ENCODE results near the gene STX18. TPM values are rescaled to one million over a fixed set of nuclear protein-coding genes. Genes with fewer than 3 reads are reported as not detected.
"Not testable (repeated sequence)": the region's sequence is repeated elsewhere in the genome, so short reads cannot be mapped to it uniquely, and the experiment has no call there.

Gene STX18
- total and polyA plus RNA-seq, 2 donors (not counting 3 experiments of a cell fraction or from before 2014, with no cell fraction given), result 30.7 to 31.2 TPM

GRCh38 chr4:4554234-4554633 lies 12.4 kb upstream of the STX18 start:
- peaks cover 0 to 2% of the 10 kb centered on the region in 2 experiments for H3K36me3 ChIP-seq (ENCODE audit: control insufficient read depth in 2 of 2, extremely low read depth in 1 of 2, insufficient read depth in 2 of 2, low read length in 2 of 2)
- H3K27me3 ChIP-seq (ENCODE audit: control insufficient read depth in 2 of 2, insufficient read depth in 2 of 2, low read length in 2 of 2), result no peaks in the 10 kb centered on the region
- H3K9ac ChIP-seq (replicated peaks; ENCODE audit: extremely low read depth, insufficient read depth, low read length), result no peak overlapping the region
- dilution Hi-C loops (cut with MboI; ENCODE audit: extremely low pct_ligation_motif_present, low sequenced_read_pairs) (no loop called here), intact Hi-C loops (cut with micrococcal nuclease) (no loop called here)
- H3K9me3 ChIP-seq (replicated peaks; ENCODE audit: control insufficient read depth, insufficient read depth, low read length), result no peaks in the 10 kb centered on the region
- BruUV-seq (replicated peaks), result no TSS peak
- H3K79me2 ChIP-seq (ENCODE audit: control insufficient read depth, insufficient read depth, low read length), result no peaks in the 10 kb centered on the region
- no peak overlapping the region for H3K4me2 ChIP-seq (ENCODE audit: insufficient read depth, low read length)
- no peak for TF ChIP-seq GATA2 (IDR thresholded peaks at IDR 0.05; ENCODE audit: insufficient read depth, insufficient read length, low read depth, low read length)
- TF ChIP-seq CTCF (IDR thresholded peaks at IDR 0.05; ENCODE audit: extremely low read depth in 1 of 2, insufficient read depth in 1 of 2, low read depth in 1 of 2, low read length in 2 of 2), result no peak
- TF ChIP-seq FOS (IDR thresholded peaks at IDR 0.05; ENCODE audit: borderline replicate concordance, insufficient read depth, low read length), result no peak
- TF ChIP-seq JUN (IDR thresholded peaks at IDR 0.05; ENCODE audit: borderline replicate concordance, insufficient read depth, insufficient read length, low read depth), result no peak
- TF ChIP-seq EZH2 (IDR thresholded peaks at IDR 0.05; ENCODE audit: borderline replicate concordance, low read depth, low read length, severe bottlenecking), result no peak
- no peak for TF ChIP-seq POLR2AphosphoS5 (IDR thresholded peaks at IDR 0.05; ENCODE audit: insufficient read depth, low read depth, low read length)
- no peak for TF ChIP-seq POLR2A (IDR thresholded peaks at IDR 0.05; ENCODE audit: low read depth, low read length)
- TF ChIP-seq MAX (IDR thresholded peaks at IDR 0.05; ENCODE audit: insufficient read depth, insufficient read length), result no peak
- TF ChIP-seq MYC (IDR thresholded peaks at IDR 0.05; ENCODE audit: low read depth, low read length), result no peak
- H3K27ac ChIP-seq (ENCODE audit: insufficient read depth, low read depth, low read length), result no peak overlapping the region
- H4K20me1 ChIP-seq (replicated peaks; ENCODE audit: control insufficient read depth, extremely low read depth, insufficient read depth, low read length), result no peaks in the 10 kb centered on the region
- POLR2A ChIA-PET, result no interaction called here
- FAIRE-seq (no peak), DNase-seq (ENCODE audit: low read depth, low spot score) (no peak)
- no peak overlapping the region for H3K4me3 ChIP-seq (replicated peaks in 1 of 3; ENCODE audit: insufficient read depth in 1 of 3, low read depth in 1 of 3, low read length in 3 of 3)
- no peaks in the 10 kb centered on the region for H3K9me1 ChIP-seq (replicated peaks; ENCODE audit: control insufficient read depth, extremely low read depth, insufficient read depth, low read length)
- H2AFZ ChIP-seq (ENCODE audit: low read depth, low read length), result no peak overlapping the region
- peaks cover 2% of the 10 kb centered on the region for H3K4me1 ChIP-seq (ENCODE audit: control insufficient read depth, extremely low read depth, insufficient read depth, low read length)
- CTCF ChIA-PET, result interaction anchor here (1.3 kb wide), 1 partner anchor 35 kb away, joined by 3 read pairs; no protein-coding TSS in a partner anchor

GRCh38 chr4:4552042-4552441 lies 10.2 kb upstream of the STX18 start:
- H3K9me1 ChIP-seq (replicated peaks; ENCODE audit: control insufficient read depth, extremely low read depth, insufficient read depth, low read length); H3K9ac ChIP-seq (replicated peaks; ENCODE audit: extremely low read depth, insufficient read depth, low read length); H3K4me1 ChIP-seq (ENCODE audit: control insufficient read depth, extremely low read depth, insufficient read depth, low read length); H3K79me2 ChIP-seq (ENCODE audit: control insufficient read depth, insufficient read depth, low read length); dilution Hi-C loops (cut with MboI; ENCODE audit: extremely low pct_ligation_motif_present, low sequenced_read_pairs); intact Hi-C loops (cut with micrococcal nuclease); H3K9me3 ChIP-seq (replicated peaks; ENCODE audit: control insufficient read depth, insufficient read depth, low read length); H4K20me1 ChIP-seq (replicated peaks; ENCODE audit: control insufficient read depth, extremely low read depth, insufficient read depth, low read length); CTCF ChIA-PET; H3K4me2 ChIP-seq (ENCODE audit: insufficient read depth, low read length); BruUV-seq (replicated peaks); H3K27ac ChIP-seq (ENCODE audit: insufficient read depth, low read depth, low read length); H3K27me3 ChIP-seq (ENCODE audit: control insufficient read depth in 2 of 2, insufficient read depth in 2 of 2, low read length in 2 of 2); DNase-seq (ENCODE audit: low read depth, low spot score); H3K4me3 ChIP-seq (replicated peaks in 1 of 3; ENCODE audit: insufficient read depth in 1 of 3, low read depth in 1 of 3, low read length in 3 of 3); H3K36me3 ChIP-seq (ENCODE audit: control insufficient read depth in 2 of 2, extremely low read depth in 1 of 2, insufficient read depth in 2 of 2, low read length in 2 of 2); H2AFZ ChIP-seq (ENCODE audit: low read depth, low read length); POLR2A ChIA-PET; FAIRE-seq: not testable (repeated sequence)

- H3K4me1 ChIP-seq (ENCODE audit: control insufficient read depth, extremely low read depth, insufficient read depth, low read length); CTCF ChIA-PET; FAIRE-seq; H3K9me1 ChIP-seq (replicated peaks; ENCODE audit: control insufficient read depth, extremely low read depth, insufficient read depth, low read length); H3K9ac ChIP-seq (replicated peaks; ENCODE audit: extremely low read depth, insufficient read depth, low read length); H3K27me3 ChIP-seq (ENCODE audit: control insufficient read depth in 2 of 2, insufficient read depth in 2 of 2, low read length in 2 of 2); H3K27ac ChIP-seq (ENCODE audit: insufficient read depth, low read depth, low read length); intact Hi-C loops (cut with micrococcal nuclease); H2AFZ ChIP-seq (ENCODE audit: low read depth, low read length); H4K20me1 ChIP-seq (replicated peaks; ENCODE audit: control insufficient read depth, extremely low read depth, insufficient read depth, low read length); dilution Hi-C loops (cut with MboI; ENCODE audit: extremely low pct_ligation_motif_present, low sequenced_read_pairs); BruUV-seq (replicated peaks); H3K79me2 ChIP-seq (ENCODE audit: control insufficient read depth, insufficient read depth, low read length); POLR2A ChIA-PET; H3K4me3 ChIP-seq (replicated peaks in 1 of 3; ENCODE audit: insufficient read depth in 1 of 3, low read depth in 1 of 3, low read length in 3 of 3); H3K36me3 ChIP-seq (ENCODE audit: control insufficient read depth in 2 of 2, extremely low read depth in 1 of 2, insufficient read depth in 2 of 2, low read length in 2 of 2); DNase-seq (ENCODE audit: low read depth, low spot score); H3K4me2 ChIP-seq (ENCODE audit: insufficient read depth, low read length); H3K9me3 ChIP-seq (replicated peaks; ENCODE audit: control insufficient read depth, insufficient read depth, low read length): not testable (repeated sequence)
Measured at GRCh38 chr4:4550161-4550560, 8.3 kb upstream of the STX18 start.
